ENCODE results near the gene LAMC3. TPM values are rescaled to one million over a fixed set of nuclear protein-coding genes. Genes with fewer than 3 reads are reported as not detected.

The LAMC3 gene
- total RNA-seq, 1 donor: not detected

DNA sequence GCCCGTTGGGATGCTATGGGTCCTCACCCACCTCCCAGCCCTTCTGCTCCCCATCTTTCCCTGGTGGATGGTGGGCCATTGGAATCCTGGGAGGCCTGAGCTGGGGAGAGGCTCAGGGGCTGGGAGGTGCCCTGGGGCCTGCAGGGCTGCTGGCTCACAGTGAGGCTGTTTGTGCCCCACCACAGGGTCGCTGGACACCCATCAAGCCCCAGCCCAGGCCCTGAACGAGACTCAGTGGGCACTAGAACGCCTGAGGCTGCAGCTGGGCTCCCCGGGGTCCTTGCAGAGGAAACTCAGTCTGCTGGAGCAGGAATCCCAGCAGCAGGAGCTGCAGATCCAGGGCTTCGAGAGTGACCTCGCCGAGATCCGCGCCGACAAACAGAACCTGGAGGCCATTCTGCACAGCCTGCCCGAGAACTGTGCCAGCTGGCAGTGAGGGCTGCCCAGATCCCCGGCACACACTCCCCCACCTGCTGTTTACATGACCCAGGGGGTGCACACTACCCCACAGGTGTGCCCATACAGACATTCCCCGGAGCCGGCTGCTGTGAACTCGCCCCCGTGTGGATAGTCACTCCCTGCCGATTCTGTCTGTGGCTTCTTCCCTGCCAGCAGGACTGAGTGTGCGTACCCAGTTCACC is 82.5 kb downstream of the LAMC3 start:
- Histone ChIP-seq H3K4me2 (ENCODE audit: insufficient read depth, low read length) (no peak overlapping the region), H3K4me1 (ENCODE audit: insufficient read depth, low read length) (no peaks in the 10 kb centered on the region), H3K79me2 (ENCODE audit: insufficient read depth, low read length) (no peaks in the 10 kb centered on the region), H3K4me3 (ENCODE audit: insufficient read depth, low read length) (no peak overlapping the region), H3K36me3 (ENCODE audit: insufficient read depth, low read length) (no peaks in the 10 kb centered on the region), H2AFZ (ENCODE audit: low read length) (no peak overlapping the region), H4K20me1 (ENCODE audit: insufficient read depth, low read length) (no peaks in the 10 kb centered on the region), H3K9me3 (ENCODE audit: low read depth, low read length) (no peaks in the 10 kb centered on the region), H3K27ac (ENCODE audit: low read depth, low read length) (no peak overlapping the region), H3K27me3 (ENCODE audit: insufficient read depth, low read length) (peaks cover 24% of the 10 kb centered on the region)
- DNase-seq (ENCODE audit: insufficient read length, low spot score, missing footprints): no peak
- TF ChIP-seq, protein P1, sequence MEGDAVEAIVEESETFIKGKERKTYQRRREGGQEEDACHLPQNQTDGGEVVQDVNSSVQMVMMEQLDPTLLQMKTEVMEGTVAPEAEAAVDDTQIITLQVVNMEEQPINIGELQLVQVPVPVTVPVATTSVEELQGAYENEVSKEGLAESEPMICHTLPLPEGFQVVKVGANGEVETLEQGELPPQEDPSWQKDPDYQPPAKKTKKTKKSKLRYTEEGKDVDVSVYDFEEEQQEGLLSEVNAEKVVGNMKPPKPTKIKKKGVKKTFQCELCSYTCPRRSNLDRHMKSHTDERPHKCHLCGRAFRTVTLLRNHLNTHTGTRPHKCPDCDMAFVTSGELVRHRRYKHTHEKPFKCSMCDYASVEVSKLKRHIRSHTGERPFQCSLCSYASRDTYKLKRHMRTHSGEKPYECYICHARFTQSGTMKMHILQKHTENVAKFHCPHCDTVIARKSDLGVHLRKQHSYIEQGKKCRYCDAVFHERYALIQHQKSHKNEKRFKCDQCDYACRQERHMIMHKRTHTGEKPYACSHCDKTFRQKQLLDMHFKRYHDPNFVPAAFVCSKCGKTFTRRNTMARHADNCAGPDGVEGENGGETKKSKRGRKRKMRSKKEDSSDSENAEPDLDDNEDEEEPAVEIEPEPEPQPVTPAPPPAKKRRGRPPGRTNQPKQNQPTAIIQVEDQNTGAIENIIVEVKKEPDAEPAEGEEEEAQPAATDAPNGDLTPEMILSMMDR (IDR thresholded peaks at IDR 0.05; ENCODE audit: extremely low read depth, low read depth, low read length): no peak

DNA sequence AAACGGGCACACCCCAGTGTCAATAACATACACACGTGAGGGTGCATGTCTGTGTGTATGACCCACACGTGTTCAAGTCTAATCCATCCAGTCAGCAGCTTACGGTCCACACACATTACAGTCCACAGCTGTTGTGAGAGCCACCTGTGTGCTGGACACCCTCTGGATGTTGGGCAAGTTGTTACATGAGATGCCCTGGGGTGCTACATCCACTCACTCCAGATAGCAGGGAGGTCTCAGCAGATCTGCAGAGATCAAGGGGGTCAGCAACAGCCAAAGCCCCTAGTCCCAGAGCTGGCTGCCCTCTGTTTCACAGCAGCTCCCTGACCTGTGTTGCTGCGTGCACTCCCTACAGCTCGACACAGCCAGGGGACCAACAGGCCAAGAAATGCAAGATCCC is 83.1 kb downstream of the LAMC3 start:
- H2AFZ ChIP-seq (ENCODE audit: low read length): no peak overlapping the region
- no peaks in the 10 kb centered on the region for H3K36me3 ChIP-seq (ENCODE audit: insufficient read depth, low read length)
- H3K4me1 ChIP-seq (ENCODE audit: insufficient read depth, low read length): no peaks in the 10 kb centered on the region
- no peaks in the 10 kb centered on the region for H3K79me2 ChIP-seq (ENCODE audit: insufficient read depth, low read length)
- DNase-seq (ENCODE audit: insufficient read length, low spot score, missing footprints): no peak
- H3K27ac ChIP-seq (ENCODE audit: low read depth, low read length): no peak overlapping the region
- TF ChIP-seq, protein P1 (IDR thresholded peaks at IDR 0.05; ENCODE audit: extremely low read depth, low read depth, low read length): no peak
- no peak overlapping the region for H3K4me2 ChIP-seq (ENCODE audit: insufficient read depth, low read length)
- no peak overlapping the region for H3K4me3 ChIP-seq (ENCODE audit: insufficient read depth, low read length)
- H3K9me3 ChIP-seq (ENCODE audit: low read depth, low read length): no peaks in the 10 kb centered on the region
- no peaks in the 10 kb centered on the region for H4K20me1 ChIP-seq (ENCODE audit: insufficient read depth, low read length)
- peaks cover 30% of the 10 kb centered on the region for H3K27me3 ChIP-seq (ENCODE audit: insufficient read depth, low read length)

DNA sequence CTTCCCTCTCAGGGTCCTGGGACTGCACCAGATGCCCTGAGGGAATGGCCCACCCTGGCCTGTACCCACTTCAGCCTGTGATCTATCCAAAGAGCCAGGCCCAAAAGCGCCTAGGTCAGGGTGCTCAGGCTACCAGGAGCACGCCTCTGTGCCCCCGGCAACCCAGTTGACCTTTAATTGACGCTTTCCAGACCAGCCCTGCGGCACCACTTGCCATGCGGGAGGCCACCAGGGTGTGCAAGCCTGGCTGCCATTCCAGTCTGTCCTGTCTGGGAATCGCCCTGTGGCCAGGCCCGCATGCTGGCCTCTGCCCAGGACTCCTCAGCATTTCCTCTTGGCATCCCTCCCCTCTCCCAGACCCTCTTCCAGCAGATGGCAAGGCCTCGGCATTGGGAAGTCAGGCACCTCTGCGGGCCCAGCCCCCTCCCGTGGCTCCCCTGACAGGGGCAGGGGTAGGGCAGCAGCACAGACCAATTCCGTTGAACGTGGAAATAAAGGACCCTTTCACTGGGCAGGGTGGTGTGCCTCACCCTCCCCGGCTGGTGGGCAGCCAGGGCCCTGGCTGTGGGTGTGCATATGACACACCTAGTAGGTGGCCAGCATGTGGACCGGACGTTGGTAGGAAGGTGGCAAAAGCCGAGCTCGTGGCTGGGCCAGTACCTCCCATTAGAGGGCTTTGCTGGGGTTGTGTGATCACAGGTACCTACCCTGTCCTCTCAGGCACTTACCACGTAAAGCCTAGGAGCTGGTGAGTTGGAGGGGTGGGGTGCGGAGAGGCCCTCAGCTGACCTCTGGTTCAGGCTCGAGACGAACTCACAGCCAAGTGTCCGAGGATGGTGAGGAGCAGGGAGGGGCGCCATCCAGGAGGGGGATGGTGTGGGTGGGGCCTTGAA is 83.8 kb downstream of the LAMC3 start:
- Histone ChIP-seq H3K36me3 (ENCODE audit: insufficient read depth, low read length) (no peaks in the 10 kb centered on the region), H3K27me3 (ENCODE audit: insufficient read depth, low read length) (peaks cover 37% of the 10 kb centered on the region), H3K9me3 (ENCODE audit: low read depth, low read length) (no peaks in the 10 kb centered on the region), H3K4me2 (ENCODE audit: insufficient read depth, low read length) (no peak overlapping the region), H3K79me2 (ENCODE audit: insufficient read depth, low read length) (no peaks in the 10 kb centered on the region), H3K4me3 (ENCODE audit: insufficient read depth, low read length) (no peak overlapping the region), H3K4me1 (ENCODE audit: insufficient read depth, low read length) (no peaks in the 10 kb centered on the region), H3K27ac (ENCODE audit: low read depth, low read length) (no peak overlapping the region), H4K20me1 (ENCODE audit: insufficient read depth, low read length) (no peaks in the 10 kb centered on the region), H2AFZ (ENCODE audit: low read length) (no peak overlapping the region)
- TF ChIP-seq, protein P1 (IDR thresholded peaks at IDR 0.05; ENCODE audit: extremely low read depth, low read depth, low read length): no peak
- no peak for DNase-seq (ENCODE audit: insufficient read length, low spot score, missing footprints)

DNA sequence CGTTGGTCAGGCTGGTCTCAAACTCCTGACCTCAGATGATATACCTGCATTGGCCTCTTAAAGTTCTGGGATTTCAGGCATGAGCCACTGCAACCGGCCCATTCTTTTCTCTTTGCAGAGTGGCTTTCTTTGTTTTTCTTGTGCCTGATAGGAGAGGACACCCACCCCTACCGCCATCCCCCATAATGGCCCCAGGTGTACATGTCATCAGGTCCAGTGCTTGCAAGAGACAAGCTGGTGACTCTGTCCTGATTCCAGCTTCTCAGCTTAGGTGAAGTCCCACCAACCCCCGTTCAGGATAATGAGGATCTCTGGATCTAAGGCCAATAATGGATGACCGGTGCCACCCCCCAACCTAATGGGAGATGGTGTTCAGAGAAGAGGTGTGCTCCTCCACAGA is 85.0 kb downstream of the LAMC3 start:
- H3K27ac ChIP-seq (ENCODE audit: low read depth, low read length): no peak overlapping the region

More for the DNA sequence above, 85.0 kb downstream of the LAMC3 start:
- no peak overlapping the region for H2AFZ ChIP-seq (ENCODE audit: low read length)
- H3K4me2 ChIP-seq (ENCODE audit: insufficient read depth, low read length): no peak overlapping the region
- H3K27me3 ChIP-seq (ENCODE audit: insufficient read depth, low read length): peaks cover 43% of the 10 kb centered on the region
- no peak for DNase-seq (ENCODE audit: insufficient read length, low spot score, missing footprints)
- no peaks in the 10 kb centered on the region for H4K20me1 ChIP-seq (ENCODE audit: insufficient read depth, low read length)
- no peaks in the 10 kb centered on the region for H3K4me1 ChIP-seq (ENCODE audit: insufficient read depth, low read length)
- H3K79me2 ChIP-seq (ENCODE audit: insufficient read depth, low read length): no peaks in the 10 kb centered on the region
- H3K4me3 ChIP-seq (ENCODE audit: insufficient read depth, low read length): no peak overlapping the region
- TF ChIP-seq, protein P1 (IDR thresholded peaks at IDR 0.05; ENCODE audit: extremely low read depth, low read depth, low read length): no peak
- no peaks in the 10 kb centered on the region for H3K9me3 ChIP-seq (ENCODE audit: low read depth, low read length)
- H3K36me3 ChIP-seq (ENCODE audit: insufficient read depth, low read length): no peaks in the 10 kb centered on the region
